Tibial nerve (tissue), 4 donors: ENCODE measurements around the gene HEG1.

Source experiments
- CTCF ChIP-seq, 5 experiments: fragments of 200-600 bp in 3 of 5; fragments of 450-650 bp in 2 of 5; sonication (generic) in 3 of 5; IDR thresholded peaks; one replicate each; pipeline ENCODE4 v1.5.1; 2016 to 2019; ENCODE audit warnings: antibody characterized with exemption in 5 of 5, mild to moderate bottlenecking in 3 of 5, moderate library complexity in 2 of 5
- EP300 ChIP-seq, 2 donors: sonication (generic); formaldehyde crosslinking; IDR thresholded peaks; one replicate each; pipeline ENCODE4 v1.6.1; 2017; ENCODE audit warnings: antibody characterized with exemption in 2 of 2, mild to moderate bottlenecking in 1 of 2
- POLR2A ChIP-seq, 2 donors: fragments of 450-650 bp; IDR thresholded peaks; one replicate each; pipeline ENCODE4 v1.6.1; 2017; ENCODE audit warnings: antibody characterized with exemption in 2 of 2, mild to moderate bottlenecking in 2 of 2, moderate library complexity in 2 of 2

DNA sequence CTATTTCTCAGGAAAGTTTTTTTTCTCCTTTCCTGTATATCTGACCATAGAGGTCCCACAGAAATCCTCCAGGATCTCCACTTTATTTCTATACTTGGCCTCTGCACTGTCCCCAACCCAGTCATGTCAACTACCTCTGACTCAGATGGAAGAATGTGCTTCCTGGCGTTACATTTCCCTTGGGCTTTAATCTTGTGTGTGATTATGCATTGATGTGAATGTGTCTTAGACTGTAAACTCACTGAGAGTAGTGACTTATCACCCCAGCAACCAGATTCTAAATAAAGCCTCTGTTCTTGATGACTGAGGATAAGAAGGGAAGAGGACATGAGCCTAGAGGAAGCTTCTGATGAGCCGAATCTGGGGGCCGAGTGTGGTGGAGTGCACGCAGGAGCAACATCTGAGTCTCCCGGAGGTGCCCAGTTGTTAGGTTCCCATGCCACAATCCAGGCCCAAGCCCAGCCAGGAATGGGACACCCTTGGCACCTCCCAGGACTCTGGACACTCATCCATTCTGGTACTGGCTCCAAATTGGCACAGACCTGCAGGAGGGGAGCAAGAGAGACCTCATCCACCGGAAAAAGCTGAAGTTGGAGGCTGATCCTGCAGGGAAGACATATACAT is 32.1 kb upstream of the HEG1 start:
- TF ChIP-seq CTCF (IDR thresholded peaks at IDR 0.05) (no peak), EP300 (IDR thresholded peaks at IDR 0.05) (no peak), POLR2A (IDR thresholded peaks at IDR 0.05) (no peak)
